Mesothelial cell of epicardium (in vitro differentiated cells): ENCODE results near the gene CACNB4. TPM values are rescaled to one million over a fixed set of nuclear protein-coding genes. Genes with fewer than 3 reads are reported as not detected.
A peak's percentile ranks its signal among the peaks of the same experiment; 100 is the strongest.

ENCODE experiments used
- DNase-seq, 2 experiments: peaks; one replicate each; pipeline ENCODE4 v3.0.0; 2021; ENCODE audit warnings: low spot score in 2 of 2; ENCODE audit not compliant: unreplicated experiment in 2 of 2
- H3K27ac Mint-ChIP-seq: 2 replicates; pipeline ENCODE4 v1.8.0; 2021; ENCODE audit warnings: mixed read lengths
- H3K27me3 Mint-ChIP-seq: 2 replicates; pipeline ENCODE4 v1.8.0; 2021; ENCODE audit warnings: low read depth, mixed read lengths
- H3K36me3 Mint-ChIP-seq: 2 replicates; pipeline ENCODE4 v1.8.0; 2021; ENCODE audit warnings: mixed read lengths
- H3K4me1 Mint-ChIP-seq: 2 replicates; pipeline ENCODE4 v1.8.0; 2021; ENCODE audit warnings: mixed read lengths
- H3K4me3 Mint-ChIP-seq: 2 replicates; pipeline ENCODE4 v1.8.0; 2021; ENCODE audit warnings: mild to moderate bottlenecking, moderate library complexity, mixed read lengths
- H3K9me3 Mint-ChIP-seq: 2 replicates; pipeline ENCODE4 v1.8.0; 2021; ENCODE audit warnings: mixed read lengths
- CTCF ChIP-seq: fragments of 200-600 bp; sonication (generic); IDR thresholded peaks from one replicate; pipeline ENCODE4 v1.5.0; 2021; ENCODE audit warnings: antibody characterized with exemption; ENCODE audit not compliant: unreplicated experiment
- total RNA-seq: library from RNA; stranded (reverse); gene quantifications from 3 replicates; pipeline ENCODE4 v1.2.1, GENCODE V29; 2021

Gene CACNB4
- total RNA-seq, 1 donor from 2014 or later = 4.1 TPM

- Mint-ChIP-seq H3K27ac (peak overlapping the region; percentile 62), H3K27me3 (no peaks in the 10 kb centered on the region), H3K9me3 (no peaks in the 10 kb centered on the region), H3K4me3 (peak overlapping the region; percentile 93), H3K36me3 (no peaks in the 10 kb centered on the region), H3K4me1 (peaks cover 28% of the 10 kb centered on the region)
- DNase-seq = no peak
- no peak for TF ChIP-seq CTCF
These were observed 269.9 kb downstream of the CACNB4 start for GRCh38 chr2:151828890-151829324.

- Mint-ChIP-seq H3K9me3 (no peaks in the 10 kb centered on the region), H3K27ac (peak within 1 kb of the TSS; percentile 90), H3K4me1 (peaks cover 31% of the 10 kb centered on the region), H3K27me3 (no peaks in the 10 kb centered on the region), H3K4me3 (peak within 1 kb of the TSS; percentile 93), H3K36me3 (no peaks in the 10 kb centered on the region)
- peak; percentile 92 to 97 for DNase-seq
- TF ChIP-seq CTCF = no peak
These were observed 270.5 kb downstream of the CACNB4 start, which contains the start of gene ARL5A for GRCh38 chr2:151828143-151828889. ARL5A (minus strand) TSS chr2:151828421; CDS start chr2:151828176, 245 bp downstream.

- Mint-ChIP-seq H3K36me3 (no peaks in the 10 kb centered on the region), H3K27me3 (no peaks in the 10 kb centered on the region), H3K4me1 (peaks cover 32% of the 10 kb centered on the region), H3K4me3 (peak overlapping the region; percentile 93), H3K27ac (peak overlapping the region; percentile 90), H3K9me3 (no peaks in the 10 kb centered on the region)
- peak in 1 of 2 experiments; percentile 43 for DNase-seq
- no peak for TF ChIP-seq CTCF
These were observed 271.2 kb downstream of the CACNB4 start for GRCh38 chr2:151827564-151828142.

- Mint-ChIP-seq H3K27ac (peak overlapping the region; percentile 90), H3K36me3 (no peaks in the 10 kb centered on the region), H3K27me3 (no peaks in the 10 kb centered on the region), H3K4me1 (peaks cover 32% of the 10 kb centered on the region), H3K4me3 (peak overlapping the region; percentile 93), H3K9me3 (no peaks in the 10 kb centered on the region)
- DNase-seq = no peak
- TF ChIP-seq CTCF = no peak
These were observed 272.1 kb downstream of the CACNB4 start for GRCh38 chr2:151826737-151827157.

GRCh38 chr2:151824886-151825285 is 274.0 kb downstream of the CACNB4 start:
- no peaks in the 10 kb centered on the region for H3K9me3 Mint-ChIP-seq
- no peak overlapping the region for H3K4me3 Mint-ChIP-seq
- no peak for TF ChIP-seq CTCF
- H3K36me3 Mint-ChIP-seq = peaks cover 2% of the 10 kb centered on the region
- H3K27me3 Mint-ChIP-seq = no peaks in the 10 kb centered on the region
- peaks cover 32% of the 10 kb centered on the region for H3K4me1 Mint-ChIP-seq
- H3K27ac Mint-ChIP-seq = no peak overlapping the region
- DNase-seq = no peak
